GM23338 (cell line): ENCODE data around the gene PXDN.

Experiments used
- CREB1 ChIP-seq: fragments of 250-450 bp; sonication (Bioruptor Pico); IDR thresholded peaks from 2 replicates; pipeline ENCODE4 v1.5.0; 2020; ENCODE audit warnings: low read depth, mild to moderate bottlenecking, moderate library complexity
- CTCF ChIP-seq, 2 experiments: fragments of 200-600 bp in 1 of 2; sonication (generic) in 1 of 2; conservative IDR thresholded peaks; 2 replicates each; pipeline versions ENCODE4 v1.5.1 to v1.6.1; 2016 to 2017; ENCODE audit warnings: antibody characterized with exemption in 2 of 2, low read depth in 2 of 2, mild to moderate bottlenecking in 2 of 2, moderate library complexity in 1 of 2
- EZH2 ChIP-seq: fragments of 200-600 bp; sonication (generic); IDR thresholded peaks from one replicate; pipeline ENCODE4 v1.8.0; 2017; ENCODE audit warnings: antibody characterized with exemption, mild to moderate bottlenecking, low read depth; ENCODE audit not compliant: unreplicated experiment
- EZH2phosphoT487 ChIP-seq: fragments of 200-600 bp; sonication (generic); IDR thresholded peaks from one replicate; pipeline ENCODE4 v1.8.1; 2018; ENCODE audit warnings: antibody characterized with exemption; ENCODE audit not compliant: unreplicated experiment
- JUNB ChIP-seq: IDR thresholded peaks from one replicate; pipeline ENCODE4 v1.6.1; 2016; ENCODE audit warnings: antibody characterized with exemption; ENCODE audit not compliant: unreplicated experiment
- POLR2AphosphoS5 ChIP-seq: IDR thresholded peaks from 2 replicates; pipeline ENCODE4 v1.6.1; 2016; ENCODE audit warnings: antibody characterized with exemption, low read depth
- STAT1 ChIP-seq: IDR thresholded peaks from one replicate; pipeline ENCODE4 v1.6.1; 2016; ENCODE audit warnings: antibody characterized with exemption; ENCODE audit not compliant: unreplicated experiment
- TF ChIP-seq, protein P1 (sequence below): IDR thresholded peaks from one replicate; pipeline ENCODE4 v1.6.1; 2018; ENCODE audit warnings: antibody characterized with exemption; ENCODE audit not compliant: unreplicated experiment
- TF ChIP-seq, protein P2 (sequence below): IDR thresholded peaks from 2 replicates; pipeline ENCODE4 v1.6.1; 2016; ENCODE audit warnings: antibody characterized with exemption

- no peak for TF ChIP-seq POLR2AphosphoS5
- no peak for TF ChIP-seq CTCF (conservative IDR thresholded peaks at IDR 0.05; ENCODE audit: low read depth in 2 of 2)
- no peak for TF ChIP-seq STAT1
- no peak for TF ChIP-seq EZH2phosphoT487
- no peak for TF ChIP-seq EZH2
- TF ChIP-seq, protein P1, sequence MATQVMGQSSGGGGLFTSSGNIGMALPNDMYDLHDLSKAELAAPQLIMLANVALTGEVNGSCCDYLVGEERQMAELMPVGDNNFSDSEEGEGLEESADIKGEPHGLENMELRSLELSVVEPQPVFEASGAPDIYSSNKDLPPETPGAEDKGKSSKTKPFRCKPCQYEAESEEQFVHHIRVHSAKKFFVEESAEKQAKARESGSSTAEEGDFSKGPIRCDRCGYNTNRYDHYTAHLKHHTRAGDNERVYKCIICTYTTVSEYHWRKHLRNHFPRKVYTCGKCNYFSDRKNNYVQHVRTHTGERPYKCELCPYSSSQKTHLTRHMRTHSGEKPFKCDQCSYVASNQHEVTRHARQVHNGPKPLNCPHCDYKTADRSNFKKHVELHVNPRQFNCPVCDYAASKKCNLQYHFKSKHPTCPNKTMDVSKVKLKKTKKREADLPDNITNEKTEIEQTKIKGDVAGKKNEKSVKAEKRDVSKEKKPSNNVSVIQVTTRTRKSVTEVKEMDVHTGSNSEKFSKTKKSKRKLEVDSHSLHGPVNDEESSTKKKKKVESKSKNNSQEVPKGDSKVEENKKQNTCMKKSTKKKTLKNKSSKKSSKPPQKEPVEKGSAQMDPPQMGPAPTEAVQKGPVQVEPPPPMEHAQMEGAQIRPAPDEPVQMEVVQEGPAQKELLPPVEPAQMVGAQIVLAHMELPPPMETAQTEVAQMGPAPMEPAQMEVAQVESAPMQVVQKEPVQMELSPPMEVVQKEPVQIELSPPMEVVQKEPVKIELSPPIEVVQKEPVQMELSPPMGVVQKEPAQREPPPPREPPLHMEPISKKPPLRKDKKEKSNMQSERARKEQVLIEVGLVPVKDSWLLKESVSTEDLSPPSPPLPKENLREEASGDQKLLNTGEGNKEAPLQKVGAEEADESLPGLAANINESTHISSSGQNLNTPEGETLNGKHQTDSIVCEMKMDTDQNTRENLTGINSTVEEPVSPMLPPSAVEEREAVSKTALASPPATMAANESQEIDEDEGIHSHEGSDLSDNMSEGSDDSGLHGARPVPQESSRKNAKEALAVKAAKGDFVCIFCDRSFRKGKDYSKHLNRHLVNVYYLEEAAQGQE: no peak
- TF ChIP-seq, protein P2, sequence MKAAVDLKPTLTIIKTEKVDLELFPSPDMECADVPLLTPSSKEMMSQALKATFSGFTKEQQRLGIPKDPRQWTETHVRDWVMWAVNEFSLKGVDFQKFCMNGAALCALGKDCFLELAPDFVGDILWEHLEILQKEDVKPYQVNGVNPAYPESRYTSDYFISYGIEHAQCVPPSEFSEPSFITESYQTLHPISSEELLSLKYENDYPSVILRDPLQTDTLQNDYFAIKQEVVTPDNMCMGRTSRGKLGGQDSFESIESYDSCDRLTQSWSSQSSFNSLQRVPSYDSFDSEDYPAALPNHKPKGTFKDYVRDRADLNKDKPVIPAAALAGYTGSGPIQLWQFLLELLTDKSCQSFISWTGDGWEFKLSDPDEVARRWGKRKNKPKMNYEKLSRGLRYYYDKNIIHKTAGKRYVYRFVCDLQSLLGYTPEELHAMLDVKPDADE: no peak
- TF ChIP-seq CREB1 (CRISPR knock-in tag): no peak
- TF ChIP-seq JUNB: no peak
Observed at GRCh38 chr2:1621501-1621900, 122.8 kb downstream of the PXDN start.
